ENCODE data around the gene TNS3.

TNS3 gene

GRCh38 chr7:47401611-47402570, 180.0 kb downstream of the TNS3 start:
- H3K4me1 ChIP-seq (ENCODE audit: low read length), result no peaks in the 10 kb centered on the region
- H3K9ac ChIP-seq (ENCODE audit: low read length), result no peak overlapping the region
- no peaks in the 10 kb centered on the region for H3K9me3 ChIP-seq (replicated peaks; ENCODE audit: insufficient read depth, low read length)
- no peak overlapping the region for H3K27ac ChIP-seq (ENCODE audit: low read length)
- no peak overlapping the region for H3K4me3 ChIP-seq (ENCODE audit: low read length)
- peaks cover 29% of the 10 kb centered on the region for H3K36me3 ChIP-seq (replicated peaks; ENCODE audit: insufficient read depth, low read length)
- 0 out of 2 replicates have a peak, but pooled peaks cover 3% of the 10 kb centered on the region for H3F3A ChIP-seq (ENCODE audit: insufficient read depth, low read length)
- DNase-seq, result no peak
- H3K27me3 ChIP-seq (replicated peaks; ENCODE audit: insufficient read depth, low read length), result no peaks in the 10 kb centered on the region
- no peak overlapping the region for H2AFZ ChIP-seq (ENCODE audit: low read length)
- peaks cover 95% of the 10 kb centered on the region for H3K79me2 ChIP-seq (ENCODE audit: low read length)
- H3K9me2 ChIP-seq (replicated peaks; ENCODE audit: insufficient read depth, low read length), result no peaks in the 10 kb centered on the region
- no peak overlapping the region for H3K4me2 ChIP-seq (ENCODE audit: low read depth, low read length)
- no peak for TF ChIP-seq EZH2 (optimal IDR thresholded peaks at IDR 0.05; ENCODE audit: low read depth, low read length)
- peaks cover 8% of the 10 kb centered on the region for H4K20me1 ChIP-seq (ENCODE audit: insufficient read depth, low read length)

- no peak for TF ChIP-seq EZH2 (optimal IDR thresholded peaks at IDR 0.05; ENCODE audit: low read depth, low read length)
- TF ChIP-seq CTCF (IDR thresholded peaks at IDR 0.05; ENCODE audit: low read length), result no peak
- no peak for TF ChIP-seq EZH2phosphoT487 (IDR thresholded peaks at IDR 0.05; ENCODE audit: low read length)
- H3F3A ChIP-seq (ENCODE audit: insufficient read depth, low read length), result 0 out of 2 replicates have a peak, but pooled peaks cover 3% of the 10 kb centered on the region
- no peaks in the 10 kb centered on the region for H3K4me1 ChIP-seq (ENCODE audit: low read length)
- H3K79me2 ChIP-seq (ENCODE audit: low read length), result peaks cover 94% of the 10 kb centered on the region
- H3K27ac ChIP-seq (ENCODE audit: low read length), result no peak overlapping the region
- H4K20me1 ChIP-seq (ENCODE audit: insufficient read depth, low read length), result peaks cover 8% of the 10 kb centered on the region
- H3K4me2 ChIP-seq (ENCODE audit: low read depth, low read length), result no peak overlapping the region
- H3K9me2 ChIP-seq (replicated peaks; ENCODE audit: insufficient read depth, low read length), result no peaks in the 10 kb centered on the region
- no peak overlapping the region for H3K4me3 ChIP-seq (ENCODE audit: low read length)
- no peak overlapping the region for H3K9ac ChIP-seq (ENCODE audit: low read length)
- no peaks in the 10 kb centered on the region for H3K27me3 ChIP-seq (replicated peaks; ENCODE audit: insufficient read depth, low read length)
- no peaks in the 10 kb centered on the region for H3K9me3 ChIP-seq (replicated peaks; ENCODE audit: insufficient read depth, low read length)
- no peak for DNase-seq
- peaks cover 35% of the 10 kb centered on the region for H3K36me3 ChIP-seq (replicated peaks; ENCODE audit: insufficient read depth, low read length)
- no peak overlapping the region for H2AFZ ChIP-seq (ENCODE audit: low read length)
These were observed 181.1 kb downstream of the TNS3 start for GRCh38 chr7:47400741-47401206.

GRCh38 chr7:47400001-47400400, 181.9 kb downstream of the TNS3 start:
- Histone ChIP-seq H3K4me1 (ENCODE audit: low read length) (no peaks in the 10 kb centered on the region), H3K9me2 (replicated peaks; ENCODE audit: insufficient read depth, low read length) (no peaks in the 10 kb centered on the region), H3K4me3 (ENCODE audit: low read length) (no peak overlapping the region), H3F3A (ENCODE audit: insufficient read depth, low read length) (0 out of 2 replicates have a peak, but pooled peaks cover 3% of the 10 kb centered on the region), H3K4me2 (ENCODE audit: low read depth, low read length) (no peak overlapping the region), H3K27me3 (replicated peaks; ENCODE audit: insufficient read depth, low read length) (no peaks in the 10 kb centered on the region), H3K36me3 (replicated peaks; ENCODE audit: insufficient read depth, low read length) (peaks cover 35% of the 10 kb centered on the region), H3K79me2 (ENCODE audit: low read length) (peaks cover 94% of the 10 kb centered on the region), H3K27ac (ENCODE audit: low read length) (no peak overlapping the region), H3K9ac (ENCODE audit: low read length) (no peak overlapping the region), H4K20me1 (ENCODE audit: insufficient read depth, low read length) (peaks cover 8% of the 10 kb centered on the region), H2AFZ (ENCODE audit: low read length) (no peak overlapping the region), H3K9me3 (replicated peaks; ENCODE audit: insufficient read depth, low read length) (no peaks in the 10 kb centered on the region)
- TF ChIP-seq EZH2phosphoT487 (IDR thresholded peaks at IDR 0.05; ENCODE audit: low read length) (no peak), CTCF (IDR thresholded peaks at IDR 0.05; ENCODE audit: low read length) (no peak), EZH2 (optimal IDR thresholded peaks at IDR 0.05; ENCODE audit: low read depth, low read length) (no peak)
- no peak for DNase-seq
